ENCODE data around the gene ZDHHC18. TPM values are rescaled to one million over a fixed set of nuclear protein-coding genes. Genes with fewer than 3 reads are reported as not detected.
"Not testable (repeated sequence)": the region's sequence is repeated elsewhere in the genome, so short reads cannot be mapped to it uniquely, and the experiment has no call there.

ZDHHC18 gene
- total RNA-seq, 1 donor from 2014 or later = 27.0 TPM

DNA sequence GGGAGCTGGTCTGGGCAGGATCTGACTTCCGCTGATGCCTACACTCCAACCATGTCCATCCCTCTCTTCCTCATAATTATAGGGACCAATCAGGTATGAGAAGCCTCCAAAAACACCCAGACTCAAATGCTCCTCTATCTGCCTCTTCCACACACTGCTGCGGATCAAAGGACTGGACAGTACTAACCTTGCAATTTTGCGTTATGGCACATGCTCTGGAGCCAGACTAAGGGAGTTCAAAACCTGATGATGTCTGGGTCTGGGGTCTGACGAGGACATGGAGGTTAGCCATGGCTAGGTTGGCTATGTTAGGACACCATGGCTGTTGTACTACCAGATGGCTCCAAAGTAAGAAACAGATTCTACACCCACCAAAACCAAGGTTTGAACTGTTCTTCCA lies 53.3 kb downstream of the ZDHHC18 start:
- Histone ChIP-seq H3K36me3 (ENCODE audit: control insufficient read depth, insufficient read depth, low read length) (peaks cover 10% of the 10 kb centered on the region), H3K27me3 (ENCODE audit: control insufficient read depth, insufficient read depth, low read length) (no peaks in the 10 kb centered on the region), H3K4me3 (ENCODE audit: low read depth, low read length) (no peak overlapping the region)
- TF ChIP-seq, protein P1, sequence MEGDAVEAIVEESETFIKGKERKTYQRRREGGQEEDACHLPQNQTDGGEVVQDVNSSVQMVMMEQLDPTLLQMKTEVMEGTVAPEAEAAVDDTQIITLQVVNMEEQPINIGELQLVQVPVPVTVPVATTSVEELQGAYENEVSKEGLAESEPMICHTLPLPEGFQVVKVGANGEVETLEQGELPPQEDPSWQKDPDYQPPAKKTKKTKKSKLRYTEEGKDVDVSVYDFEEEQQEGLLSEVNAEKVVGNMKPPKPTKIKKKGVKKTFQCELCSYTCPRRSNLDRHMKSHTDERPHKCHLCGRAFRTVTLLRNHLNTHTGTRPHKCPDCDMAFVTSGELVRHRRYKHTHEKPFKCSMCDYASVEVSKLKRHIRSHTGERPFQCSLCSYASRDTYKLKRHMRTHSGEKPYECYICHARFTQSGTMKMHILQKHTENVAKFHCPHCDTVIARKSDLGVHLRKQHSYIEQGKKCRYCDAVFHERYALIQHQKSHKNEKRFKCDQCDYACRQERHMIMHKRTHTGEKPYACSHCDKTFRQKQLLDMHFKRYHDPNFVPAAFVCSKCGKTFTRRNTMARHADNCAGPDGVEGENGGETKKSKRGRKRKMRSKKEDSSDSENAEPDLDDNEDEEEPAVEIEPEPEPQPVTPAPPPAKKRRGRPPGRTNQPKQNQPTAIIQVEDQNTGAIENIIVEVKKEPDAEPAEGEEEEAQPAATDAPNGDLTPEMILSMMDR (IDR thresholded peaks at IDR 0.05; ENCODE audit: insufficient read depth, low read length, poor library complexity, severe bottlenecking) = no peak
- DNase-seq (ENCODE audit: low read depth) = no peak

DNA sequence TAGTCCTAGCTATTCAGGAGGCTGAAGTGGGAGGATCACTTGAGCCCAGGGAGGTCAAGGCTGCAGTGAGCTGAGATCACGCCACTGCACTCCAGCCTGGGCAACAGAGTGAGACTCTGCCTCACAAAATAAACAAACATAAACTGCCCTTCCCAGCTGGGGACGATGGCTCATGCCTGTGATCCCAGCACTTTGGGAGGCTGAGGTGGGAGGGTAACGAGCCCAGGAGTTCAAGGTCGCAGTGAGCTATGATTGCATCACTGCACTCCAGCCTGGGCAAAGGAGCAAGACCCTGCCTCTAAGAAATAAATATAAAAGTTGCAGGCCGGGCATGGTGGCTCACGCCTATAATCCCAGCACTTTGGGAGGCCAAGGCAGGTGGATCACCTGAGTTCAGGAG lies 55.1 kb downstream of the ZDHHC18 start:
- not testable (repeated sequence) for H3K27me3 ChIP-seq (ENCODE audit: control insufficient read depth, insufficient read depth, low read length); DNase-seq (ENCODE audit: low read depth); H3K36me3 ChIP-seq (ENCODE audit: control insufficient read depth, insufficient read depth, low read length); H3K4me3 ChIP-seq (ENCODE audit: low read depth, low read length)

DNA sequence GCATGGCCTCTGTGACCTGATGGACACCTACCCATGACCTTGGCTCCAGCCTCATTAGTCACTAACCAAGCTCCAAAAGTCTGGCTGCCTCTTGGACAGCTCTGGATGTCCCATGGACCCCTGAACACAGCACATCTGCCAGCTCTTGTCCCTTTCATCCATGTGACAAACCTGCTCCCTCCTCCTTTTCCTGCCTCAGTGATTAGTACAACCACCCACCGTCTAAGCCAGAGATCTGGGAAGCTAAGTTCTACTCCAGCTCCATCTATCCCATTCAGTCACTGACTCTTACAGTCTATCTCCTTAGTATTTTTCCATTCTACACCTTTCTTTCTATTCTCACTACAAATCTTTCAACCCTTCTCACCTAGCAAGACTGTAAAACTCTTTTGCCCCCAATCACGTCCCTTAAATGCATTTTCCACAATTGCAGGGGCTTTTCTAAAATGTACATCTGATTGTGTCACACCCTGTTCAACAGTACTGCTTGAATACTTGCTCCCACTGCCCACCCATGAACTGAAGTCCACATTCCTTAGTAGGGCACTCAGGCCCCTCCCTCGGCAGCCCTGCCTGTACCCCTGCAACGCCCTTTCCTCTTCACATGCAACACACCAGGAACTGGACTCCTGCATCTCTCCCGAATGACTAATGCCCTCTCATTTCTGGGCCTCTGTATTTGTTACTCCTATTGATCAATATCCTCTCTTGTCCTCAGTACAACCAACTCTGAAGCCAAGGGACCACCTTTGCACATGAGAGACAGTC lies 56.4 kb downstream of the ZDHHC18 start:
- TF ChIP-seq, protein P1 (IDR thresholded peaks at IDR 0.05; ENCODE audit: insufficient read depth, low read length, poor library complexity, severe bottlenecking) = no peak
- Histone ChIP-seq H3K36me3 (ENCODE audit: control insufficient read depth, insufficient read depth, low read length) (peaks cover 6% of the 10 kb centered on the region), H3K4me3 (ENCODE audit: low read depth, low read length) (no peak overlapping the region), H3K27me3 (ENCODE audit: control insufficient read depth, insufficient read depth, low read length) (no peaks in the 10 kb centered on the region)
- no peak for DNase-seq (ENCODE audit: low read depth)

DNA sequence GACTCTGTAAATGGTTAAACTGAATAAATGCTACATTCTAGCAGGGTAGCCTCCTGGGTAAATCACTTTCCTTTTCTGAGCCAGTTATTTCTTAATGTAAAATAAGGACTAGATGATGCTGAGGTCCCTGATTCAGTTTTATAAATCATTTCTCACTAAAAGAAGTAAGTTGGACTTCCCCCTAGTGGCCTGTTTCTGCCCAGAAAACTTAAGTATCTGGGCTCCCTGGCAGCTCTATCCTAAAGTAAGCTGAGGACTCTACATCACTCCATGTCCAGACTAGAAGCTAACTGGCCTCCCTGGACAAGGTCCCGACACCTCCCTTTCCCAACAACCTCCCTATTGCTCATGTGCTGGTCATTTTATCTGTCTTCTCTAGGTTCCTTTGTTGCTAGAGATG lies 60.6 kb downstream of the ZDHHC18 start:
- Histone ChIP-seq H3K27me3 (ENCODE audit: control insufficient read depth, insufficient read depth, low read length) (no peaks in the 10 kb centered on the region), H3K4me3 (ENCODE audit: low read depth, low read length) (no peak overlapping the region), H3K36me3 (ENCODE audit: control insufficient read depth, insufficient read depth, low read length) (peaks cover 6% of the 10 kb centered on the region)
- TF ChIP-seq, protein P1 (IDR thresholded peaks at IDR 0.05; ENCODE audit: insufficient read depth, low read length, poor library complexity, severe bottlenecking) = peak; percentile 50
- no peak for DNase-seq (ENCODE audit: low read depth)

DNA sequence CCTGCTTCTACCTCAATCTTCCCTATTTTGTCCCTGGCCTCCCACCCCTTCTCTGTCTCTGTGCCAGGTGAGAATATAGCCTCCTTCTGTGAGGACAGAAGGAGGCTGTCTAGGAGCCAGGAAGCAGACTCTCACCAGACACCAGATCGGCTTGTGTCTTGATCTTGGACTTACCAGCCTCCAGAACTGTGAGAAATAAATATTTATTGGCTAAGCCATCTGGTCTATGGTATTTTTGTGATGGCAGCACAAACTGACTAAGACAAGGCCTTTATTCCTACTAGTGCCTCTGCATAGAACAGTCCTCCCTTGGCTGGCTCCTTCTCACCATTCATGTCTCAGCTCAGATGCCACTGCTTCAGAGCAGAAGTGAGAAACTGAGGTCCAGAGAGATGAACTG lies 61.7 kb downstream of the ZDHHC18 start:
- peaks cover 2% of the 10 kb centered on the region for H3K36me3 ChIP-seq (ENCODE audit: control insufficient read depth, insufficient read depth, low read length)
- H3K4me3 ChIP-seq (ENCODE audit: low read depth, low read length) = no peak overlapping the region
- TF ChIP-seq, protein P1 (IDR thresholded peaks at IDR 0.05; ENCODE audit: insufficient read depth, low read length, poor library complexity, severe bottlenecking) = no peak
- DNase-seq (ENCODE audit: low read depth) = no peak
- no peaks in the 10 kb centered on the region for H3K27me3 ChIP-seq (ENCODE audit: control insufficient read depth, insufficient read depth, low read length)

DNA sequence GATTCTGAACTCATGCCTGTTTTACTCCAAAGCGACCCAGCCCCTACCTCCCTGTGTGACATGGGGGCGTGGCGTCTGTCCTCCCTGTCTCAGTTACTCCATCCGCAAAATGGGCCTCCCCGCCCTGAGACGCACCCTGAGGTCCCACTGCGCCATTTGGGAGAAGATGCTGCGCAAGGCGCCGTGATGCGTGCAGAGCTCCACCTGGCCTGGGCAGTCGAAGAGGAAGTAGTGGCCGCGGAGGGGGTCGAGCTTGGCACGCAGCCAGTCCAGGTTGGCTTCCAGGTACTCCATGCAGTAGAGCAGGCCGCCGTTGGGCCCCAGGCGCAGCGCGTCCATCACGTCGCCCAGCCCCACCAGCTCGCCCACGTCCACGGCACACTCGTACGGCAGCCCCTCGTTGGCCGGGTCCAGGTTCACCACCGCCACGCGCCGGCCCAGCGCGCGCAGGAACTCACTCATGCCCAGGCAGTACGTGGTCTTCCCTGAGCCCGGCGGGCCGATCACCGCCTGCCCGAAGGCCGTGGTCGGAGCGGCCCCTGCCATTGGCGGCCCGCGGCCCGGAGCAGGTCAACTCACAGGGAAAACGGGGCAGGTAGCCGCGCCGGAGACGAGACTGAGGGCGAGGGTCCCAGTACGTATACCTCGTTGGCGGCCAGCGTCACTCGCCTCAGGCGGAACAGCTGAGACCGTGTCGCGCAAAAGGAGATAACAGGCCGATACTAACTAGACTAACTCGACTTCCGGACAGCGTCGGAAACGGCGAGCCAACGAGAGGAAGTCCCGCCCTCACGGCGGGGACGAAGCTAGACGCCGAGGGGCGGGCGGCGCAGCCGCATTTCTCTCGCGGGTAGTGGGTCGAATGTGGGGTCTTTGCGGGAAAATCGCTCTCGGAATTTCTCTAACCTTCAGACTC lies 63.3 kb downstream of the ZDHHC18 start, which contains the start of gene GPN2:
TSS of gene GPN2 (minus strand) at position 733 of the 916 bp plus-strand sequence. CDS start at position 546, 187 bp downstream.
- Histone ChIP-seq H3K36me3 (ENCODE audit: control insufficient read depth, insufficient read depth, low read length) (peaks cover 3% of the 10 kb centered on the region), H3K4me3 (ENCODE audit: low read depth, low read length) (peak within 1 kb of the TSS; percentile 71), H3K27me3 (ENCODE audit: control insufficient read depth, insufficient read depth, low read length) (no peaks in the 10 kb centered on the region)
- TF ChIP-seq, protein P1 (IDR thresholded peaks at IDR 0.05; ENCODE audit: insufficient read depth, low read length, poor library complexity, severe bottlenecking) = no peak
- peak; percentile 28 for DNase-seq (ENCODE audit: low read depth)

Data from kidney epithelial cell (primary cell).